Measurements from ENCODE around the gene TCF15. TPM values are rescaled to one million over a fixed set of nuclear protein-coding genes. Genes with fewer than 3 reads are reported as not detected.
A peak's percentile ranks its signal among the peaks of the same experiment; 100 is the strongest.
"Not testable (repeated sequence)": the region's sequence is repeated elsewhere in the genome, so short reads cannot be mapped to it uniquely, and the experiment has no call there.

Gene TCF15
- polyA plus RNA-seq, 10 donors: 2.8 to 5.3 (median 3.8) TPM

GRCh38 chr20:584971-585301, 25.2 kb downstream of the TCF15 start:
- no peak for DNase-seq

DNA sequence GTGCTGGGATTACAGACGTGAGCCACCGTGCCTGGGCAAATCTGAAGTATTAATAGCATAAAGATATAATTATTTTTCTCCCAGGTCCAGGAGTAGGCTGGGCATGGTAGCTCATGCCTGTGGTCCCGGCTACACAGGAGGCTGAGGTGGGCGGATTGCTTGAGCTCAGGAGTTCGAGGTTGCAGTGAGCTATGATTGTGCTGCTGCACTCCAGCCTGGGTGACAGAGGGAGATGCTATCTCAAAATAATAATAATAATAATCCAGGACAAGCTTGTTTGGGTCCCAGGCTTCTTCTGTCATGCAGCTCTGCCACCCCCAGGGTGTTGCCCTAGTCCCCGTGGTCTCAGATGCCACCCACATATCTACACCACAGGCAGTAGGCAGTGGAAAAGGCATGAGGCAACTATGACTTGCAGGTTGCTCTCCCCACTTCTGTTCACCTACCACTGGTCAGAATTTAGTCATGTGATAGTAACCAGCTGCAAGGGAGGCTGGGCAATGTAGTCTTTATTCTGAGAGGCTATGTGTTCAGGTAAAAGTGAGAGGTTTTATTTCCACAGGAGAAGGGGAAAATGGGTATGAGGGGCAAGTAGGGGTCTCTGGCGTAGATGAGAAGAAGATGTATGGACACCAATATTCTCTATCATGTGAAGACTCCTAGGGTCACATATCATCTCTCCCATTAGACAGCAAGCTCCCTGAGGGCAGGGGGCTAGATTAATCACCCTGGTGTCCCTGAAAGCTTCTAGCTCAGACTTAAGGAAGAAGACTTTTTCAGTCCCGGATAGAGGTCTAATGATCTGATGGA, 25.7 kb downstream of the TCF15 start:
- no peak for DNase-seq

DNA sequence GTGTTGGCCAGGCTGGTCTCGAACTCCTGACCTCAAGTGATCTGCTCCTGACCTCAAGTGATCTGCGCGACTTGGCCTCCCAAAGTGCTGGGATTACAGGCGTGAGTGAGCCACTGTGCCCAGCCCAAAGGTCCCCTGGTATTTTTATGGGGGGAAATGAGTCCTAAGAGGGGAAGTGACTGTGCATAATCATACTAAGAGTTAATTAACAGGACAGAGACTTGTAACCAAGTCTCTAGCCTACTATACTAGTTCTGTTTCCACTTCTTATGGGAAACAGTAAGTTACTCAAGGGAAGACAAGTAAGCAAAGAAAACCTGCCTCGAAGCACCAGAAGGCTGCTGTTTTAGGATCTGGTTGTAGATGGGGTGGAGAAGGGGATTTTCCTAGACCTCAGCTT, 27.9 kb downstream of the TCF15 start:
- DNase-seq: no peak

DNA sequence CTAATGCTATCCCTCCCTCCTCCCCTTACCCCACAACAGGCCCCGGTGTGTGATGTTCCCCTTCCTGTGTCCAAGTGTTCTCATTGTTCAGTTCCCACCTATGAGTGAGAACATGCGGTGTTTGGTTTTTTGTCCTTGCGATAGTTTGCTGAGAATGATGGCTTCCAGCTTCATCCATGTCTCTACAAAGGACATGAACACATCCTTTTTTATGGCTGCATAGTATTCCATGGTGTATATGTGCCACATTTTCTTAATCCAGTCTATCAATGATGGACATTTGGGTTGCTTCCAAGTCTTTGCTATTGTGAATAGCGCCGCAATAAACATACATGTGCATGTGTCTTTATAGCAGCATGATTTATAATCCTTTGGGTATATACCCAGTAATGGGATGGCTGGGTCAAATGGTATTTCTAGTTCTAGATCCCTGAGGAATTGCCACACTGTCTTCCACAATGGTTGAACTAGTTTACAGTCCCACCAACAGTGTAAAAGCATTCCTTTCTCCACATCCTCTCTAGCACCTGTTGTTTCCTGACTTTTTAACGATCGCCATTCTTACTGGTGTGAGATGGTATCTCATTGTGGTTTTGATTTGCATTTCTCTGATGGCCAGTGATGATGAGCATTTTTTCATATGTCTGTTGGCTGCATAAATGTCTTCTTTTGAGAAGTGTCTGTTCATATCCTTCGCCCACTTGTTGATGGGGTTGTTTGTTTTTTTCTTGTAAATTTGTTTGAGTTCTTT, 31.0 kb downstream of the TCF15 start:
- DNase-seq: not testable (repeated sequence)

GRCh38 chr20:577167-577791, 32.8 kb downstream of the TCF15 start:
- DNase-seq: no peak

DNA sequence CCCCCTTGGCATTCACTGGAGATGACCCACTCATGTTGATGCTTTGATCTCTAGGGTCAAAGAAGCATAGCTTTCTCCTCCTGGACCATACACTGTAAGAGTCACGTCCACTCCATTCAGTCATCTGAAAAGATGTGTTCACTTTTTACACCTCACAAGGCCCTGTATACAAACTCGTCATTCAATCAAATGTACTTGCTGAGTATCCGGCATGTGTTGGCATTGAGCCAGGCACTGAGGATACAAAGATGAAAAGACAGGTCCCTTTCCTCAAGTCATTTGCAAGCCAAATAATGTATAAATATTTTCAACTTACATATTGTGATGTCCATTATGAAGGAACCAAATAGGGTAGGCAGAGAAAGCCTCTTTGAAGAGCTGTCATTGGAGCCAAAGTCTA, 34.0 kb downstream of the TCF15 start:
- DNase-seq: no peak

DNA sequence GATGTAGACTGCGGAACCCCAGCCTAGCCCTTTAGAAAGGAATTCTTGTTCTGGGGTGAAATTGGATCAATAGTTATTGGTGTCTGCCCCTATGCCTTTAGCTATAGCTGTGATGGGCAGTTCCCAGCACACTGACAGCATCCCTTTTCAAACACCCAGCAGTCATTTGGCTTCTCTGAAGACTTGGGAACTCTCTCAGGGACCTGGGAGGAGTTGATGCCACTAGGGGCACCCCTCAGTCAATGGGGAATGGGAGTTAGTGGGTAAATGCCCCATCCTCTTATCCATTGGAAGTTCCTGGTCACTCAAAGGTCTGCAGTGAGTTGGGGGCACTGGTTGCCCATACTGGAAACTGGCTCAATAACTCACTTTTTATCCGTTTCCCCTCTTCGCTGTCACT, 34.9 kb downstream of the TCF15 start:
- no peak for DNase-seq

DNA sequence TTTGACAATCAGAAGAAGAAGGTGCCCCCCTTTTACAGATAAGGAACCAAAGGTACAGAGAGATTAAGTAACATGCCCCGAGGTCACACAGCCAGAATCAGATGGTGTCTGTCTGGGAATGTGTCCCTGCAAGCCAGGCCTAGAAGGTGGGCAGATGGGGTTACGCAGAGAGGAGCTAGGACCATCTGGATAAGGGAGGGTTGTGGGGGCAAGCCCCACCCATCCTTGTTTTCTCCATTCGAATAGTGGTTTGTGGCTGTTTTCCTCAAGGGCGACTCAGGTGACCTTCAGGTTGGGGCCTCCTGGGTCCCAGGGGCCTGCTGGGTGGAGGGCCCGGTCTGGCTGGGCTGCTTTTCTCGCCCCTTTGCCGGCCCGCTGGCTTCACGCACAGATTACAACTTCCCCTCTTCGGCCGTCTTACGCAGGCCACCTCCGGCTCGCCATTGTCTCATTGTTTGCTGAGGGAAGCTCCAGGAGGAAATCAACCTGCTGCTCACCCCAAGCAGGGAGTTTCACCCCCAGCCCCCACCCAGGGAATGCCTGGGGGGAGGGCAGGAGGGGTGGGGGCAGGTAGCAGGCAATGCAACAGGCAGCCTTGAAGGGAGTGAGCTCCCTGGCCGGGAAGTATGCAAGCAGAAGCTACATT, 35.7 kb downstream of the TCF15 start:
- no peak for DNase-seq

GRCh38 chr20:573414-574296, 36.5 kb downstream of the TCF15 start:
- no peak for DNase-seq

- peak in 1 of 3 donors; percentile 61 for DNase-seq
These were observed 37.4 kb downstream of the TCF15 start for GRCh38 chr20:572727-573126.

- DNase-seq: peak; percentile 63 to 85 (median 63)
These were observed 38.2 kb downstream of the TCF15 start for GRCh38 chr20:571754-572441.

DNA sequence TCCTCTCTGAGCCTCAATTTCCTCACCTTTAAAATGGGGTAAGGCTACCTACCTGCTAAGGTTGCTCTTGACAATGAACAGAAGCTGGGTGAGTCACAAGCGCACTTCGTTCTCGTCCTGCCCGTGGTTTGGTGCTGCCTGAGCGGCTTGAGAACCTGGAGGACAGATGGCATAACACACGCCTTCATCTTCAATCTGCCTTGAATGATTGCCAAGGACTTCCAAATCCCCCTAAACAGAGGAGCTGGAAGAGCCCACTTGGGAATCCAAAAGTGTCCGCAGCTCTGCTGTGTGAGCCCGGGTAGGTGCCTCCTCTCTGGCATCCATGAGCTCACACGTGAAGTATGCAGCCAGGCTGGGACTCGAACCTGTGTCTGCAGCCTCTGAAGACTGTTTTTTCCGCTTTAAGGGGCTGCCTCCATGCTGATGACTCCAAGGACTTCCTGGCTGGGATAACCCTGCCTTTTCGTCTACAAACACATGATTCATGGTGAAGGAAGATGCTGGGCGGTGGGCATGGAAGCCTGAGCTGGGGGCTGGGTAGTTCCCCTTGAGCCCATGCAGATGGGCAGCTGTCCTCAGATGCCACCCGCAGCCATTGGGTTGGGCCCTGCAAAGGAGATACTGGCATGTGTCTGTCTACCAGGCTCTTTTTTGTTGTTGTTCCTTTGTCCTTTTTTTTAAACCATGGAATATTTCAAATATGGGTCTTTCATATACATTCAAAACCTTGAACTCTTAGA, 41.3 kb downstream of the TCF15 start:
- peak in 1 of 3 donors; percentile 37 for DNase-seq

GRCh38 chr20:568097-568652, 41.9 kb downstream of the TCF15 start:
- DNase-seq: peak in 1 of 3 donors; percentile 52

DNA sequence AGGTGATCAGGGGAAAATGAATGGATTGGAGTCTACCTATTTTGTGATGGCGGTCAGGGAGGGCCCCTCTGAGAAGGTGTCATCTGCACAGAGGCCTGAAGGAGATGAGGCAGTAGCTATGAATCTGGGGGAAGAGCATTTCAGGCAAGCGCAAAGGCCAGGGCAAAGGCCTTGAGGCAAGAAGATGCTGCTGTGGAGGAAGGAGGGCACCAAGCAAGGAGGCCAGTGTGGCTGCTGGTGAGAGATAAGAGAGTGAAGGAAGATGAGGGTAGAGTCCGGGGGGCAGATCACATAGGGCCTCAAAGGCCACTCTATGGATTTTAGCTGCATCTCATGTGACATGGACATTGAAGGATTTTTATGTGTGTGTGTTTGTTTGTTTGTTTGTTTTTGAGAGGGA, 45.9 kb downstream of the TCF15 start:
- DNase-seq: no peak

DNA sequence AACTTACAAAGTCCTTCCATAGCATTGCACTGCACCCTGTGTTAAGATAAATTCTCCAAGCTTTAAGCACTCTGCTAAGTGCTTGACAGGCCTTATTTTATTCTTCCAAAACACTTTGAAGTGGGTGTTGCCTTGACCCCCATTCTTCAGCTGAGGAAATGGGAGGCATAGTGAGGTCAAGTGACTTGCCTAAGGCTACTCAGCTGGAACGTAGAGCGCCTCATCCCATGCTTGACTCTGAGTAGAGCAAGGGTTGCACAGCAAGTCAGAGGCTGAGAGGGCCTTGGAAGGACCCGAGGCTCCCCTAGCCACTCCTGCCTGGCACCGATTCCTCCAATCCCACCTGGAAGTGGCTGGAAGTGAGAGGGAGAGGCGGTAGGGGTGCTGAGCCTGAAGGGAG, 46.9 kb downstream of the TCF15 start:
- no peak for DNase-seq

GRCh38 chr20:562232-562897, 47.7 kb downstream of the TCF15 start:
- DNase-seq: no peak

DNA sequence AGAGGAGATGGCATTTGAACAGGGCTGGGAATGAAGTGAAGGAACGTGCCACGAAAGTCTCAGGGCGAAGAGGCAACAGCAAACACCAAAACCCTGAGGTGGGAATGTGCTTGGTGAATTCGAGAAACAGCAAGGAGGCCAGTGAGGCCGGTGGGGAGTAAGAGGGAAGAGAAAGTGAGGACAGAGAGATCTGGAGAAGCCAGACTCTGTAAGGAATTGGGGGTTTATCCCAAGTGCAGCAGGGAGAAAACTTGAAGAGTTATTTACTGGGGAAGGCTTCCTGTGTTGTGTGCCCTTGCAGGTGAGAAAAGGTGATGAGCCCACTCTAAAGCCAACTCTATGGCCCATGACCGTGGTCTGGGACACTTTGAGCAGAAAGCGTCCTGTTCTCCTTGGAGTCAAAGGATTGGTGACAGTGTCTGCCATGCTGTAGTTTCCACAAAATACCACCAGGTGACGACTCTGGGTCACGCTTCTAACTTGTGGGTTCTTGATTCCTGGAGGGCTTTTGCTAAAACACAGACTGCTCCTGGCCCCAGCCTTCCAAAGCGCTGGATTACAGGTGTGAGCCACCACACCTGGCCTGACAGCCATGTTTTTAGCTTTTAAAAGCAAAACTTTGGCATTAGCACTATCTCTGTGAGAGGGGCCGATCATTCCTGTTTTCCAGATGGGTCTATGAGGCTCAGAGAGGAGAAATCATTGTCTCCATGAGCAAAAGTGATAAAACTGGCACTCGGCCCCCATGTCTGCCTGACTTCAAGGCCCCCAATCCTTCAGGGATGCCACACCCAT, 48.5 kb downstream of the TCF15 start:
- peak; percentile 71 to 87 (median 76) for DNase-seq

DNA sequence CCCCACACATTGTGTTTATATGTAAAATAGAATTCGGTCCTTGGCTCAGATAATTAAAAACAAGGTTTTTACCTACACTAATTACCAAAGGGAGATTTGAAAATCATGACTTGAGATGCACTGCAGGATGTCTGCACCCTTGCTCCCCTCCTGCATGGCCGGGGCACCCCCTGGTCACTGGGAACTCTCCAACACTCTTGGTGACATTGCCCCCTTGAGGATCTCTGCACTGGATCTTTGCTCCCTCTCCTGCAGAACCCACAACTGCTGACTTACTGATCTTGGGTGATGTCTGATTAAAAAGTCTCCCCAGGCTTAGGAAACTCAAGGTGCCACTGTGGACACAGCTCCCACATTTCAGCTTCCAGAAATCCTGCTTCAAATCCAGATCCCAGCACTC, 49.4 kb downstream of the TCF15 start:
- no peak for DNase-seq

Data from muscle of back (tissue), 11 donors.